ENCODE measurements around the gene FAT2.

- TF ChIP-seq PATZ1 (CRISPR knock-in tag; IDR thresholded peaks at IDR 0.05; ENCODE audit: borderline replicate concordance): no peak
- TF ChIP-seq ZFP3 (CRISPR knock-in tag; IDR thresholded peaks at IDR 0.05): no peak
Measured at GRCh38 chr5:151617383-151617840, 26.3 kb upstream of the FAT2 start.

All from SK-N-SH treated with all-trans-retinoic acid at 6 μM for 48 hours (cell line).